ENCODE data around the gene CENPM. TPM values are rescaled to one million over a fixed set of nuclear protein-coding genes. Genes with fewer than 3 reads are reported as not detected.

The CENPM gene
- total and polyA plus RNA-seq, 2 donors (not counting 3 experiments of a cell fraction or from before 2014, with no cell fraction given), result 34.5 to 37.4 TPM

DNA sequence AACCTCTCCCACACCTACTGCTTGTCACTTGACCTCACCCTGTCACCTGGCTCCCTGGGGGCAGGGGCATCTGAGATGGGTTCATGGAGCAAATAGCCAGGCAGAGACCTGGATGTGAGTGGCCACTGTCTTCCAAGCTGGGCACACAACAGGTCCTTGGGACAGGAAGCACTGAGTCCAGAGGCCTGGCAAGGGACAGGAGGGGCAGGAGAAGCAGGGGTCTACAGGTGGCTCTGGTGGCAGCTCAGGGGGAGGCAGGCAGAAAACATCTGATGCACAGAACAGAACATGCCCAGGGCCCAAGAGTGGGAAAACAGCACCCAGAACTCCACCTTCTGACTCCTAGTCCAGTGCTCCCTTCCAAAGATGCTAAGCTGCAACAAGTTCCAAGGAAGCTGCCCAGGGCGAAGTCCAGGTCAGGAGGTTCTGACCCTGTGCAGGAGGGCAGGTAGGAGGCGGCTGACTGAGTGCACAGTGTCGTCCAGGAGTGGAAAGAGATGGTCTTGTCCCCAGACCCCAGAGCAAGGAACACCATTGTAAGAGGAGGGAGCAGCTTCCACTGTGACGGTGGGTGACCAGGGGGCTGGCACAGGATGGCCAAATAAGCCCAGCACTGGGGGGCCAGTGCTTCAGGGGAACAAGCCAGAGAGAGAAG lies 23.9 kb downstream of the CENPM start:
- Histone ChIP-seq H3K9ac (replicated peaks; ENCODE audit: extremely low read depth, insufficient read depth, low read length) (no peak overlapping the region), H3K9me1 (replicated peaks; ENCODE audit: control insufficient read depth, extremely low read depth, insufficient read depth, low read length) (no peaks in the 10 kb centered on the region), H3K27ac (ENCODE audit: insufficient read depth, low read depth, low read length) (no peak overlapping the region), H4K20me1 (replicated peaks; ENCODE audit: control insufficient read depth, extremely low read depth, insufficient read depth, low read length) (no peaks in the 10 kb centered on the region), H3K79me2 (ENCODE audit: control insufficient read depth, insufficient read depth, low read length) (no peaks in the 10 kb centered on the region), H3K4me2 (ENCODE audit: insufficient read depth, low read length) (no peak overlapping the region), H3K4me3 (replicated peaks in 1 of 3; ENCODE audit: insufficient read depth in 1 of 3, low read depth in 1 of 3, low read length in 3 of 3) (no peak overlapping the region), H3K27me3 (ENCODE audit: control insufficient read depth in 2 of 2, insufficient read depth in 2 of 2, low read length in 2 of 2) (peaks cover 9 to 14% of the 10 kb centered on the region in 2 experiments), H2AFZ (ENCODE audit: low read depth, low read length) (no peak overlapping the region), H3K4me1 (ENCODE audit: control insufficient read depth, extremely low read depth, insufficient read depth, low read length) (peaks cover 13% of the 10 kb centered on the region), H3K36me3 (ENCODE audit: control insufficient read depth in 2 of 2, extremely low read depth in 1 of 2, insufficient read depth in 2 of 2, low read length in 2 of 2) (no peaks in the 10 kb centered on the region), H3K9me3 (replicated peaks; ENCODE audit: control insufficient read depth, insufficient read depth, low read length) (no peaks in the 10 kb centered on the region)
- DNase-seq (ENCODE audit: low read depth, low spot score), result no peak
- TF ChIP-seq MYC (IDR thresholded peaks at IDR 0.05; ENCODE audit: low read depth, low read length), result no peak
- TF ChIP-seq, protein P1, sequence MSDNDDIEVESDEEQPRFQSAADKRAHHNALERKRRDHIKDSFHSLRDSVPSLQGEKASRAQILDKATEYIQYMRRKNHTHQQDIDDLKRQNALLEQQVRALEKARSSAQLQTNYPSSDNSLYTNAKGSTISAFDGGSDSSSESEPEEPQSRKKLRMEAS (IDR thresholded peaks at IDR 0.05; ENCODE audit: insufficient read depth, insufficient read length), result no peak
- TF ChIP-seq FOS (IDR thresholded peaks at IDR 0.05; ENCODE audit: borderline replicate concordance, insufficient read depth, low read length), result no peak
- TF ChIP-seq GATA2 (IDR thresholded peaks at IDR 0.05; ENCODE audit: insufficient read depth, insufficient read length, low read depth, low read length), result no peak
- no peak for TF ChIP-seq JUN (IDR thresholded peaks at IDR 0.05; ENCODE audit: borderline replicate concordance, insufficient read depth, insufficient read length, low read depth)
- TF ChIP-seq POLR2AphosphoS5 (IDR thresholded peaks at IDR 0.05; ENCODE audit: insufficient read depth, low read depth, low read length), result no peak
- no peak for TF ChIP-seq POLR2A (IDR thresholded peaks at IDR 0.05; ENCODE audit: low read depth, low read length)
- TF ChIP-seq EZH2 (IDR thresholded peaks at IDR 0.05; ENCODE audit: borderline replicate concordance, low read depth, low read length, severe bottlenecking), result no peak
- TF ChIP-seq, protein P2, sequence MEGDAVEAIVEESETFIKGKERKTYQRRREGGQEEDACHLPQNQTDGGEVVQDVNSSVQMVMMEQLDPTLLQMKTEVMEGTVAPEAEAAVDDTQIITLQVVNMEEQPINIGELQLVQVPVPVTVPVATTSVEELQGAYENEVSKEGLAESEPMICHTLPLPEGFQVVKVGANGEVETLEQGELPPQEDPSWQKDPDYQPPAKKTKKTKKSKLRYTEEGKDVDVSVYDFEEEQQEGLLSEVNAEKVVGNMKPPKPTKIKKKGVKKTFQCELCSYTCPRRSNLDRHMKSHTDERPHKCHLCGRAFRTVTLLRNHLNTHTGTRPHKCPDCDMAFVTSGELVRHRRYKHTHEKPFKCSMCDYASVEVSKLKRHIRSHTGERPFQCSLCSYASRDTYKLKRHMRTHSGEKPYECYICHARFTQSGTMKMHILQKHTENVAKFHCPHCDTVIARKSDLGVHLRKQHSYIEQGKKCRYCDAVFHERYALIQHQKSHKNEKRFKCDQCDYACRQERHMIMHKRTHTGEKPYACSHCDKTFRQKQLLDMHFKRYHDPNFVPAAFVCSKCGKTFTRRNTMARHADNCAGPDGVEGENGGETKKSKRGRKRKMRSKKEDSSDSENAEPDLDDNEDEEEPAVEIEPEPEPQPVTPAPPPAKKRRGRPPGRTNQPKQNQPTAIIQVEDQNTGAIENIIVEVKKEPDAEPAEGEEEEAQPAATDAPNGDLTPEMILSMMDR (IDR thresholded peaks at IDR 0.05; ENCODE audit: extremely low read depth in 1 of 2, insufficient read depth in 1 of 2, low read depth in 1 of 2, low read length in 2 of 2), result no peak
- BruUV-seq (replicated peaks), result no TSS peak
- no peak for FAIRE-seq
- intact Hi-C loops (cut with micrococcal nuclease) (no loop called here), dilution Hi-C loops (cut with MboI; ENCODE audit: extremely low pct_ligation_motif_present, low sequenced_read_pairs) (no loop called here)
- ChIA-PET POLR2A (no interaction called here), CTCF (interaction anchor here (1.1 to 1.6 kb wide), 2 partner anchors 8 to 18 kb away, joined by 3 to 4 read pairs; partner anchors contain the start of gene SHISA8)
